Astrocyte (in vitro differentiated cells and primary cell): ENCODE measurements around the gene RBM19. TPM values are rescaled to one million over a fixed set of nuclear protein-coding genes. Genes with fewer than 3 reads are reported as not detected.

Experiments used
- DNase-seq: peaks from one replicate; pipeline ENCODE4 v3.0.0-alpha.2; 2010; ENCODE audit warnings: low read depth
- FAIRE-seq: peaks from 2 replicates; lab custom pipeline; 2011; peaks lifted over from hg19 to GRCh38; lab: Jason Lieb, UNC
- H2AFZ ChIP-seq: 2 replicates; pipeline ENCODE4 v1.6.0; 2012; ENCODE audit warnings: low read depth, low read length, inconsistent platforms
- H3K27ac ChIP-seq: 2 replicates; pipeline ENCODE4 v1.5.1; 2011; ENCODE audit warnings: low read depth, low read length, inconsistent platforms
- H3K27me3 ChIP-seq: 2 replicates; pipeline ENCODE4 v1.6.0; 2011; ENCODE audit warnings: low read length, inconsistent platforms; ENCODE audit not compliant: insufficient read depth
- H3K36me3 ChIP-seq: 2 replicates; pipeline ENCODE4 v1.5.1; 2011; ENCODE audit warnings: low read length, inconsistent platforms; ENCODE audit not compliant: insufficient read depth
- H3K4me1 ChIP-seq: 2 replicates; pipeline ENCODE4 v1.5.1; 2011; ENCODE audit warnings: low read length, inconsistent platforms; ENCODE audit not compliant: insufficient read depth
- H3K4me2 ChIP-seq: 2 replicates; pipeline ENCODE4 v1.6.0; 2012; ENCODE audit warnings: low read length, inconsistent platforms
- H3K4me3 ChIP-seq: 2 replicates; pipeline ENCODE4 v1.5.1; 2011; ENCODE audit warnings: low read depth, mild to moderate bottlenecking, low read length, inconsistent platforms; ENCODE audit not compliant: insufficient read depth
- H3K79me2 ChIP-seq: 2 replicates; pipeline ENCODE4 v1.6.0; 2012; ENCODE audit warnings: mild to moderate bottlenecking, low read length, inconsistent platforms; ENCODE audit not compliant: insufficient read depth
- H3K9ac ChIP-seq: 2 replicates; pipeline ENCODE4 v1.6.0; 2012; ENCODE audit warnings: mild to moderate bottlenecking, low read length, inconsistent platforms
- H3K9me3 ChIP-seq: 2 replicates; pipeline ENCODE4 v1.5.1; 2012; ENCODE audit warnings: low read depth, mild to moderate bottlenecking, low read length, inconsistent platforms; ENCODE audit not compliant: insufficient read depth
- H4K20me1 ChIP-seq: 2 replicates; pipeline ENCODE4 v1.6.0; 2012; ENCODE audit warnings: low read length, inconsistent platforms; ENCODE audit not compliant: insufficient read depth
- H3K27ac Mint-ChIP-seq: one replicate; pipeline ENCODE4 v1.8.0; 2021; ENCODE audit warnings: mild to moderate bottlenecking, mixed read lengths; ENCODE audit not compliant: unreplicated experiment
- H3K27me3 Mint-ChIP-seq: one replicate; pipeline ENCODE4 v1.8.0; 2021; ENCODE audit warnings: low read depth, mixed read lengths; ENCODE audit not compliant: unreplicated experiment
- H3K36me3 Mint-ChIP-seq: one replicate; pipeline ENCODE4 v1.8.0; 2021; ENCODE audit warnings: low read depth, mixed read lengths; ENCODE audit not compliant: unreplicated experiment
- H3K4me1 Mint-ChIP-seq: one replicate; pipeline ENCODE4 v1.8.0; 2021; ENCODE audit warnings: low read depth, mixed read lengths; ENCODE audit not compliant: unreplicated experiment
- H3K4me3 Mint-ChIP-seq: one replicate; pipeline ENCODE4 v1.8.0; 2021; ENCODE audit warnings: mild to moderate bottlenecking, moderate library complexity, mixed read lengths; ENCODE audit not compliant: unreplicated experiment
- H3K9me3 Mint-ChIP-seq: one replicate; pipeline ENCODE4 v1.8.0; 2021; ENCODE audit warnings: mild to moderate bottlenecking, mixed read lengths; ENCODE audit not compliant: unreplicated experiment
- CTCF ChIP-seq: IDR thresholded peaks from 2 replicates; pipeline ENCODE4 v1.5.1; 2011; ENCODE audit warnings: low read depth, mild to moderate bottlenecking, inconsistent platforms, low read length, moderate library complexity; ENCODE audit not compliant: insufficient read depth
- EZH2 ChIP-seq: IDR thresholded peaks from 2 replicates; pipeline ENCODE4 v1.6.1; 2012; ENCODE audit warnings: mild to moderate bottlenecking, low read length, inconsistent platforms; ENCODE audit not compliant: insufficient read depth
- total RNA-seq: library from RNA; stranded (reverse); gene quantifications from 2 replicates; pipeline ENCODE4 v1.2.1, GENCODE V29; 2021

Gene RBM19
- total RNA-seq, 1 donor from 2014 or later = 32.3 TPM

GRCh38 chr12:113862590-113863454 lies 103.3 kb downstream of the RBM19 start:
- H3K27me3 ChIP-seq = no peaks in the 10 kb centered on the region
- peak overlapping the region; percentile 68 for H3K9ac ChIP-seq
- peaks cover 32% of the 10 kb centered on the region for H3K4me1 ChIP-seq
- no peaks in the 10 kb centered on the region for H3K9me3 ChIP-seq
- H3K27ac ChIP-seq = peak overlapping the region; percentile 59
- H3K4me1 Mint-ChIP-seq = peaks cover 38% of the 10 kb centered on the region
- peaks cover 2% of the 10 kb centered on the region for H3K9me3 Mint-ChIP-seq
- H2AFZ ChIP-seq = no peak overlapping the region
- H3K27ac Mint-ChIP-seq = peak overlapping the region; percentile 93
- FAIRE-seq (peak; percentile 56), DNase-seq (peak; percentile 93)
- H3K36me3 Mint-ChIP-seq = peaks cover 8% of the 10 kb centered on the region
- peaks cover 2% of the 10 kb centered on the region for H3K36me3 ChIP-seq
- H3K4me2 ChIP-seq = peak overlapping the region; percentile 84
- H3K4me3 ChIP-seq = peak overlapping the region; percentile 33
- TF ChIP-seq CTCF (no peak), EZH2 (no peak)
- no peaks in the 10 kb centered on the region for H4K20me1 ChIP-seq
- no peak overlapping the region for H3K4me3 Mint-ChIP-seq
- H3K27me3 Mint-ChIP-seq = no peaks in the 10 kb centered on the region
- no peaks in the 10 kb centered on the region for H3K79me2 ChIP-seq

- FAIRE-seq = no peak
- no peaks in the 10 kb centered on the region for H3K27me3 Mint-ChIP-seq
- H3K36me3 Mint-ChIP-seq = peaks cover 11% of the 10 kb centered on the region
Measured at GRCh38 chr12:113861708-113862312, 104.3 kb downstream of the RBM19 start.

More at GRCh38 chr12:113861708-113862312, 104.3 kb downstream of the RBM19 start:
- peak; percentile 18 for DNase-seq
- Mint-ChIP-seq H3K4me3 (peak overlapping the region; percentile 50), H3K27ac (peak overlapping the region; percentile 93), H3K9me3 (peaks cover 2% of the 10 kb centered on the region), H3K4me1 (peaks cover 38% of the 10 kb centered on the region)
- H2AFZ ChIP-seq = no peak overlapping the region
- no peaks in the 10 kb centered on the region for H4K20me1 ChIP-seq
- H3K4me1 ChIP-seq = peaks cover 32% of the 10 kb centered on the region
- no peaks in the 10 kb centered on the region for H3K9me3 ChIP-seq
- H3K9ac ChIP-seq = peak overlapping the region; percentile 41
- H3K4me2 ChIP-seq = peak overlapping the region; percentile 57
- no peak for TF ChIP-seq CTCF
- TF ChIP-seq EZH2 = no peak
- peaks cover 2% of the 10 kb centered on the region for H3K36me3 ChIP-seq
- no peaks in the 10 kb centered on the region for H3K27me3 ChIP-seq
- H3K27ac ChIP-seq = peak overlapping the region; percentile 27
- no peaks in the 10 kb centered on the region for H3K79me2 ChIP-seq
- no peak overlapping the region for H3K4me3 ChIP-seq
